ENCODE results near the gene KCNQ5. TPM values are rescaled to one million over a fixed set of nuclear protein-coding genes. Genes with fewer than 3 reads are reported as not detected.
A peak's percentile ranks its signal among the peaks of the same experiment; 100 is the strongest.

The KCNQ5 gene
- total RNA-seq, 4 donors from 2014 or later: 0.30 to 0.57 (median 0.42) TPM; not detected in 1

DNA sequence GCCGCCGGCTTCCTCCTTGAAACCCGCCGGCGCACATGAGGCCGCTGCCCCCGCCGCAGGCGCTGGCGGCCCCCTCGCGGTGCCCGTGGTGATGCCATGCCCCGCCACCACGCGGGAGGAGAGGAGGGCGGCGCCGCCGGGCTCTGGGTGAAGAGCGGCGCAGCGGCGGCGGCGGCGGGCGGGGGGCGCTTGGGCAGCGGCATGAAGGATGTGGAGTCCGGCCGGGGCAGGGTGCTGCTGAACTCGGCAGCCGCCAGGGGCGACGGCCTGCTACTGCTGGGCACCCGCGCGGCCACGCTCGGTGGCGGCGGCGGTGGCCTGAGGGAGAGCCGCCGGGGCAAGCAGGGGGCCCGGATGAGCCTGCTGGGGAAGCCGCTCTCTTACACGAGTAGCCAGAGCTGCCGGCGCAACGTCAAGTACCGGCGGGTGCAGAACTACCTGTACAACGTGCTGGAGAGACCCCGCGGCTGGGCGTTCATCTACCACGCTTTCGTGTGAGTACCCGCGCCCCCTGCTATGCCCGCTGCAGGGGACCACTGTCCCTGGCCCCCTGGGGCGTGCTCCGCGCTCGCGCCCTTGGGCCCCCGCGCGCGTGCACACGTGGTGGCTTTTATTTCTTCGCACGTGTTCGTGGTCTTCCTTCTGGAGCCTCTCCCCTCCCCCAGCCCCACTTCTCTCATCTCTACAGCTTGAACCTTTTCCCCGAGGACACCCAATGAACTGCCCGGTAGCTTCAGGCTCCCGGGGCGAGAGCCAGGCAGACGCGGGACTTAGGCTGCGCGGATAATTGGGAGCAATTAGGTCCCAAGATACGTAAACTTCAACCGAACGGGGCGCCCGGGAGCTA, 453 bp downstream of the KCNQ5 start:
- Histone ChIP-seq H3K9me3 (no peaks in the 10 kb centered on the region), H3K4me1 (peaks cover 43% of the 10 kb centered on the region), H3K4me3 (peak overlapping the region; percentile 62), H3K36me3 (no peaks in the 10 kb centered on the region), H3K27ac (no peak overlapping the region), H3K27me3 (peaks cover 48% of the 10 kb centered on the region)
- peak in 1 of 2 donors; percentile 55 for DNase-seq (ENCODE audit: low spot score in 2 of 2)
- under 1% methylated on average over 40 of the region's 89 CpGs for WGBS
- TF ChIP-seq POLR2A (IDR thresholded peaks at IDR 0.05) (no peak), POLR2AphosphoS5 (IDR thresholded peaks at IDR 0.05) (no peak), EP300 (IDR thresholded peaks at IDR 0.05) (no peak)
- TF ChIP-seq, protein P1, sequence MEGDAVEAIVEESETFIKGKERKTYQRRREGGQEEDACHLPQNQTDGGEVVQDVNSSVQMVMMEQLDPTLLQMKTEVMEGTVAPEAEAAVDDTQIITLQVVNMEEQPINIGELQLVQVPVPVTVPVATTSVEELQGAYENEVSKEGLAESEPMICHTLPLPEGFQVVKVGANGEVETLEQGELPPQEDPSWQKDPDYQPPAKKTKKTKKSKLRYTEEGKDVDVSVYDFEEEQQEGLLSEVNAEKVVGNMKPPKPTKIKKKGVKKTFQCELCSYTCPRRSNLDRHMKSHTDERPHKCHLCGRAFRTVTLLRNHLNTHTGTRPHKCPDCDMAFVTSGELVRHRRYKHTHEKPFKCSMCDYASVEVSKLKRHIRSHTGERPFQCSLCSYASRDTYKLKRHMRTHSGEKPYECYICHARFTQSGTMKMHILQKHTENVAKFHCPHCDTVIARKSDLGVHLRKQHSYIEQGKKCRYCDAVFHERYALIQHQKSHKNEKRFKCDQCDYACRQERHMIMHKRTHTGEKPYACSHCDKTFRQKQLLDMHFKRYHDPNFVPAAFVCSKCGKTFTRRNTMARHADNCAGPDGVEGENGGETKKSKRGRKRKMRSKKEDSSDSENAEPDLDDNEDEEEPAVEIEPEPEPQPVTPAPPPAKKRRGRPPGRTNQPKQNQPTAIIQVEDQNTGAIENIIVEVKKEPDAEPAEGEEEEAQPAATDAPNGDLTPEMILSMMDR (IDR thresholded peaks at IDR 0.05): peak in 1 of 2 donors; percentile 15

DNA sequence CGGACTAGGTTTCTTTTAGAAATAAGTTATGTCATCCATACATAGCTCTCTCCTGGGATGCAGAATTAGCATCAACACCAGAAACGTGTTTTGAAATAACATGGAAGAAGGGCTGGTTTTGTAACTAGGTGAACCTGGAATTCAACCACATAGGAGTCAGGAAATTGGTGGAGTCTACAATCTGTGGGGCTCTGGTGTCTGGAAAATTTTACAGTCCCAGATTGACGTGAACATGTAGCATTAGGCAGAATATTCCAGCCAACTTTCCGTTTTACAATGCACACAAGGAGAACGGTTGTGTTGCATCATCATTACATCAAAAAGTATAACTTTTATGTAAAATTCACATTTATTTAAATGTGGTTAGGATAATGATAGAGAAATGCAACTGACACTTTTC, 1.9 kb downstream of the KCNQ5 start:
- Histone ChIP-seq H3K4me1 (peaks cover 43% of the 10 kb centered on the region), H3K27me3 (peaks cover 48% of the 10 kb centered on the region), H3K27ac (no peak overlapping the region), H3K36me3 (no peaks in the 10 kb centered on the region), H3K9me3 (no peaks in the 10 kb centered on the region), H3K4me3 (no peak overlapping the region)
- TF ChIP-seq, protein P1 (IDR thresholded peaks at IDR 0.05): no peak
- no peak for TF ChIP-seq POLR2AphosphoS5 (IDR thresholded peaks at IDR 0.05)
- TF ChIP-seq POLR2A (IDR thresholded peaks at IDR 0.05): no peak
- no peak for TF ChIP-seq EP300 (IDR thresholded peaks at IDR 0.05)
- 44% methylated on average over 5 of the region's 5 CpGs for WGBS
- DNase-seq (ENCODE audit: low spot score in 2 of 2): no peak

DNA sequence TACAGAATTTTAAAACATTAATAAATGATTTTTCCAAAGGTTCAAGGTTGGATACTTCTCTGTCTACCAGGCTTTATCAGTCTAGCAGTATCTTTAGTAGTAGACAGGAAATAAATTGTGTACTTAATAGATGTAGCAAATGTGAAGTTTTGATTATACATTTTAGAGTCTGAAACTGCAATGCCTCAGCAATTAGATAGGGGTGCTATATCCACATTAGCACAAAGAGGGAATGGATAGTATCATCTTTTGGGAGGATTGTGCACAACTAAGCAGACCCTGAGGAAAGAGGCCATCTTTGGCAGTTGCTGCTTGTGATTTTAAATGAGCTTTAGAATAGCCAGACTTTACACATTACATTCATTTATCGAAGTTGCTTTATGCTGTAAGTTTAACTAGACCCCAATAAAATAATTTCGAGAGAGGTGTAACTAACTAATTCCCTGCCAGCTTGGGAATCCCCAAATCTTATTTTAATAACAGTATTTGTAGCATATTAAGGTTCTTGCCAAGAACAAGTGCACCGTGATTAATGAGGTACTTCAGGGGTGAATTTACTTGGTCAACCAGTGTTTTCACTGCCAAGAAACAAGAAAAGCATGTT, 2.8 kb downstream of the KCNQ5 start:
- WGBS: 62% methylated on average over 3 of the region's 3 CpGs
- TF ChIP-seq, protein P1 (IDR thresholded peaks at IDR 0.05): peak in 1 of 2 donors; percentile 55
- no peak for TF ChIP-seq EP300 (IDR thresholded peaks at IDR 0.05)
- H3K27ac ChIP-seq: no peak overlapping the region
- no peak overlapping the region for H3K4me3 ChIP-seq
- H3K9me3 ChIP-seq: no peaks in the 10 kb centered on the region
- no peak for DNase-seq (ENCODE audit: low spot score in 2 of 2)
- H3K4me1 ChIP-seq: peaks cover 42% of the 10 kb centered on the region
- no peaks in the 10 kb centered on the region for H3K36me3 ChIP-seq
- peaks cover 48% of the 10 kb centered on the region for H3K27me3 ChIP-seq

DNA sequence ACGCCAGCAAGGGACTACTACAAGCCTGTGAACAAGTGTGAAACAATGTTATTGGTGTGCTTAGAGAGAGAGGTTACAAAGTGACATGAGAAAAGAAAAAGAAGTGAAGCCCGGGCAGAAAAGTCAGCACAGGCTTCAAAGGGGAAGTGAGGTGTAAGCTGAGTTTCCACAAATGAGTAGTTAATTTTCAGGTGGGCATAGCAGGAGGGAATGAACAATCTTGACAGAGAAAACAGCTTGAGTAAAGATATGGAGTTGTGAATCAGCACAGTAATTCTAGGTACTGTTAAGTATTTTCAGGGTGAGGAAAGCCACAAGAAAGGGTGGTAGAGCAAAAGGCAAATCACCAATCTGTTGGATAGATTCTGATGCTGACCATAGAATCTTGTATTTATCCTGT, 4.3 kb downstream of the KCNQ5 start:
- Histone ChIP-seq H3K4me1 (peaks cover 27% of the 10 kb centered on the region), H3K27ac (no peak overlapping the region), H3K36me3 (no peaks in the 10 kb centered on the region), H3K4me3 (no peak overlapping the region), H3K9me3 (no peaks in the 10 kb centered on the region), H3K27me3 (peaks cover 37% of the 10 kb centered on the region)
- no peak for DNase-seq (ENCODE audit: low spot score in 2 of 2)
- 82% methylated on average over 2 of the region's 2 CpGs for WGBS
- no peak for TF ChIP-seq POLR2A (IDR thresholded peaks at IDR 0.05)
- no peak for TF ChIP-seq EP300 (IDR thresholded peaks at IDR 0.05)
- TF ChIP-seq, protein P1 (IDR thresholded peaks at IDR 0.05): no peak
- no peak for TF ChIP-seq POLR2AphosphoS5 (IDR thresholded peaks at IDR 0.05)

DNA sequence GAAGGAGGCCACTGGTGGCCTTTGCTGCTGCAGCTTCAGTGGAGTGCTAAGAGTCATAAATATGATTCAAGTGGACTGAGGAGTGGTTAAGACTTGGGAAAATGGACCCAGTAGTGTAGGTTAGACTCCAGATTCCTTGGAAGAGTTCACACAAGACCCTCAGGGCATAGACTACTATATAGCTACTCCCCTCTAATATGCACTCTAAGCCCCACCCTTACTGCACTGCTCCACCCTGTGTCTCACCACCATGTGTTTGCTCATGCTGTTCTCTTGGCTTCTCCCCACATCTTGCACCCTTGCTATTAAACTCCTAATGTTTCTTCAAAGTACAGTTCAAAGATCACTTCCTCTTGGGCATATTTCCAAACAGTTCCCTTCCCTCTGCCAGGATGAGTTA, 5.7 kb downstream of the KCNQ5 start:
- Histone ChIP-seq H3K4me3 (no peak overlapping the region), H3K4me1 (peaks cover 13% of the 10 kb centered on the region)

More for the DNA sequence above, 5.7 kb downstream of the KCNQ5 start:
- no peaks in the 10 kb centered on the region for H3K9me3 ChIP-seq
- peaks cover 23% of the 10 kb centered on the region for H3K27me3 ChIP-seq
- H3K36me3 ChIP-seq: no peaks in the 10 kb centered on the region
- no peak overlapping the region for H3K27ac ChIP-seq
- TF ChIP-seq EP300 (IDR thresholded peaks at IDR 0.05) (no peak), POLR2AphosphoS5 (IDR thresholded peaks at IDR 0.05) (no peak), POLR2A (IDR thresholded peaks at IDR 0.05) (no peak)
- TF ChIP-seq, protein P1 (IDR thresholded peaks at IDR 0.05): no peak
- no peak for DNase-seq (ENCODE audit: low spot score in 2 of 2)

All from suprapubic skin (tissue), 4 donors.